B cell (primary cell): Measurements from ENCODE around the gene EMID1. TPM values are rescaled to one million over a fixed set of nuclear protein-coding genes. Genes with fewer than 3 reads are reported as not detected.

Source experiments
- ATAC-seq: fragments of 200-7000 bp; cut with Tn5 transposase; one replicate; pipeline ENCODE4 v1.10.0; 2021; ENCODE audit warnings: low read depth, mild to moderate bottlenecking, moderate number of reproducible peaks, moderate library complexity
- CTCF ChIA-PET: fragments of 350-600 bp; sonication (Branson Sonifier 250); formaldehyde crosslinking; loops from one replicate; lab custom pipeline; 2021; ENCODE audit warnings: antibody characterized with exemption, inconsistent platforms; lab: Charles Lee
- POLR2A ChIA-PET: fragments of 350-600 bp; sonication (Branson Sonifier 250); formaldehyde crosslinking; loops from one replicate; lab custom pipeline; 2021; ENCODE audit warnings: antibody characterized with exemption; lab: Charles Lee
- DNase-seq: peaks from one replicate; pipeline ENCODE4 v3.0.0; 2013
- H2AFZ ChIP-seq: 2 replicates; pipeline ENCODE4 v1.6.1; 2012; ENCODE audit warnings: mild to moderate bottlenecking, low read depth, low read length; ENCODE audit not compliant: insufficient read depth, poor library complexity, severe bottlenecking
- H3K27ac ChIP-seq, 2 donors: 1 replicate in 1 of 2; 2 replicates in 1 of 2; pipeline ENCODE4 v1.5.1; 2012 to 2013; ENCODE audit warnings: low read length in 2 of 2, mild to moderate bottlenecking in 2 of 2, moderate library complexity in 1 of 2
- H3K27me3 ChIP-seq, 4 experiments: fragments of 200-600 bp in 1 of 4; sonication (generic) in 1 of 4; replicated peaks in 1 of 4; 1 replicate in 2 of 4; 2 replicates in 2 of 4; pipeline versions ENCODE4 v1.6.1 to v1.7.0; 2013 to 2016; ENCODE audit warnings: low read length in 3 of 4, mild to moderate bottlenecking in 2 of 4, mixed read lengths in 1 of 4, moderate library complexity in 1 of 4; ENCODE audit not compliant: insufficient read depth in 4 of 4, control insufficient read depth in 3 of 4; ENCODE audit errors: control extremely low read depth in 1 of 4
- H3K36me3 ChIP-seq, 2 experiments: replicated peaks in 1 of 2; 1 replicate in 1 of 2; 2 replicates in 1 of 2; pipeline versions ENCODE4 v1.6.1 to v1.7.1; 2013; ENCODE audit warnings: low read length in 1 of 2; ENCODE audit not compliant: insufficient read depth in 2 of 2, control insufficient read depth in 1 of 2; ENCODE audit errors: control extremely low read depth in 1 of 2, extremely low read depth in 1 of 2
- H3K4me1 ChIP-seq, 2 donors: fragments of 200-600 bp in 1 of 2; sonication (generic) in 1 of 2; 1 replicate in 1 of 2; 2 replicates in 1 of 2; pipeline versions ENCODE4 v1.5.1 to v1.6.1; 2013 to 2017; ENCODE audit warnings: low read length in 2 of 2; ENCODE audit not compliant: control insufficient read depth in 2 of 2, insufficient read depth in 2 of 2
- H3K4me2 ChIP-seq: replicated peaks from 2 replicates; pipeline ENCODE3; 2012; ENCODE audit warnings: mild to moderate bottlenecking, low read depth, low read length; ENCODE audit not compliant: poor library complexity, severe bottlenecking
- H3K4me3 ChIP-seq, 5 experiments: fragments of 200-600 bp in 1 of 5; sonication (generic) in 1 of 5; 1 replicate in 3 of 5; 2 replicates in 2 of 5; pipeline versions ENCODE4 v1.5.1 to v1.7.0; 2011 to 2016; ENCODE audit warnings: low read length in 4 of 5, mild to moderate bottlenecking in 4 of 5, low read depth in 2 of 5, control low read depth in 1 of 5, moderate library complexity in 1 of 5; ENCODE audit not compliant: insufficient read depth in 1 of 5; ENCODE audit errors: control extremely low read depth in 1 of 5, extremely low read depth in 1 of 5
- H3K79me2 ChIP-seq: fragments of 200-600 bp; sonication (generic); one replicate; pipeline ENCODE4 v1.6.0; 2016; ENCODE audit warnings: low read length; ENCODE audit not compliant: control insufficient read depth, insufficient read depth
- H3K9ac ChIP-seq: fragments of 200-600 bp; sonication (generic); 2 replicates; pipeline ENCODE4 v1.6.1; 2017; ENCODE audit warnings: mild to moderate bottlenecking, low read length, moderate library complexity
- H3K9me3 ChIP-seq, 3 donors: one replicate each; pipeline versions ENCODE4 v1.6.1 to v1.7.1; 2013; ENCODE audit warnings: low read length in 2 of 3; ENCODE audit not compliant: control insufficient read depth in 2 of 3, insufficient read depth in 1 of 3; ENCODE audit errors: control extremely low read depth in 1 of 3
- H4K20me1 ChIP-seq: 2 replicates; pipeline ENCODE4 v1.6.0; 2012; ENCODE audit warnings: mild to moderate bottlenecking, low read length; ENCODE audit not compliant: insufficient read depth, control insufficient read depth, poor library complexity, severe bottlenecking
- H3K27ac Mint-ChIP-seq: one replicate; pipeline ENCODE4 v1.8.0; 2021; ENCODE audit warnings: mixed read lengths
- H3K27me3 Mint-ChIP-seq: one replicate; pipeline ENCODE4 v1.8.0; 2021; ENCODE audit warnings: mixed read lengths
- H3K4me1 Mint-ChIP-seq: one replicate; pipeline ENCODE4 v1.8.0; 2021; ENCODE audit warnings: mixed read lengths
- H3K4me3 Mint-ChIP-seq: one replicate; pipeline ENCODE4 v1.8.0; 2021; ENCODE audit warnings: mixed read lengths
- H3K9me3 Mint-ChIP-seq: one replicate; pipeline ENCODE4 v1.8.0; 2022; ENCODE audit warnings: mixed read lengths; ENCODE audit not compliant: insufficient read depth
- CTCF ChIP-seq: fragments of 200-600 bp; IDR thresholded peaks from one replicate; pipeline ENCODE4 v1.8.0; 2022; ENCODE audit warnings: antibody characterized with exemption, mild to moderate bottlenecking
- EZH2 ChIP-seq: IDR thresholded peaks from 2 replicates; pipeline ENCODE4 v1.6.1; 2012; ENCODE audit warnings: borderline replicate concordance, low read depth, mild to moderate bottlenecking, moderate library complexity, low read length; ENCODE audit not compliant: insufficient read depth, poor library complexity, severe bottlenecking
- WGBS: methylation state at CpG from one replicate; pipeline ENCODE4 v1.1.5; 2013; ENCODE audit warnings: missing lambda C conversion rate; ENCODE audit not compliant: insufficient coverage; 5-methylcytosine and 5-hydroxymethylcytosine counted together
- intact Hi-C: fragments of 100-400 bp; cut with micrococcal nuclease; formaldehyde crosslinking; loops from one replicate; pipeline ENCODE4 v1.10.0; 2022
- polyA plus RNA-seq: library from polyadenylated mRNA; depleted of rRNA; stranded (reverse); fragments of >200 nt; gene quantifications from 2 replicates; pipeline ENCODE4 v1.2.3, GENCODE V29; 2012
- total RNA-seq, 2 donors: library from RNA; stranded (reverse); fragments of 120-200 nt in 1 of 2; gene quantifications; 1 replicate in 1 of 2; 2 replicates in 1 of 2; pipeline versions ENCODE4 v1.2.3 to v1.2.4, GENCODE V29; 2013 to 2022

The EMID1 gene
- total and polyA plus RNA-seq, 2 donors (not counting 1 experiment from before 2014, with no cell fraction given), result not detected

GRCh38 chr22:29266564-29267461 lies 61.1 kb downstream of the EMID1 start:
- Mint-ChIP-seq H3K4me1 (peaks cover 40% of the 10 kb centered on the region), H3K9me3 (no peaks in the 10 kb centered on the region), H3K4me3 (peak overlapping the region; percentile 93), H3K27me3 (no peaks in the 10 kb centered on the region), H3K27ac (peak overlapping the region; percentile 76)
- peaks cover 0 to 4% of the 10 kb centered on the region in 2 experiments for H3K36me3 ChIP-seq
- H4K20me1 ChIP-seq, result peaks cover 31% of the 10 kb centered on the region
- peak overlapping the region; percentile 96 for H3K9ac ChIP-seq
- POLR2A ChIA-PET, result interaction anchor here (0.6 kb wide), 1 partner anchor 491 kb away, joined by 11 read pairs; no protein-coding TSS in a partner anchor
- CTCF ChIA-PET, result no interaction called here
- TF ChIP-seq CTCF (no peak), EZH2 (no peak)
- H3K4me2 ChIP-seq, result peak overlapping the region; percentile 94
- H3K4me1 ChIP-seq, result peaks cover 35 to 43% of the 10 kb centered on the region in 2 donors
- H3K4me3 ChIP-seq, result peak overlapping the region; percentile 61 to 96 (median 80)
- H3K27ac ChIP-seq, result peak overlapping the region in 1 of 2 donors; percentile 99
- no peaks in the 10 kb centered on the region for H3K9me3 ChIP-seq
- ATAC-seq, result no peak
- peak overlapping the region; percentile 93 for H2AFZ ChIP-seq
- 36% methylated on average over 7 of the region's 13 CpGs for WGBS
- intact Hi-C loops, result loop anchor here (5.0 kb wide), 4 partner anchors 120 to 615 kb away; partner anchors contain the start of genes AP1B1, MTMR3, NF2 and UQCR10
- no peaks in the 10 kb centered on the region for H3K27me3 ChIP-seq
- H3K79me2 ChIP-seq, result peaks cover 54% of the 10 kb centered on the region
- no peak for DNase-seq
